Measurements from ENCODE around the gene ZNF562. TPM values are rescaled to one million over a fixed set of nuclear protein-coding genes. Genes with fewer than 3 reads are reported as not detected.

The ZNF562 gene
- 10 to 100 TPM; 33.7 to 36.4 TPM for total RNA-seq
- polyA plus RNA-seq (ENCODE audit: insufficient read length in 6 of 6): 10 to 100 TPM; 25.4 to 27.8 (median 27.3) TPM
- long read RNA-seq, donor 1, partial matches to known transcripts: 16 of 20 reads
- long read RNA-seq, donor 1, other reads (novel, unspliced or antisense): 0 of 20 reads
- long read RNA-seq, donor 2, partial matches to known transcripts: 0 of 1 reads
- long read RNA-seq, donor 2, other reads (novel, unspliced or antisense): 0 of 1 reads
- long read RNA-seq, donor 3, partial matches to known transcripts: 0 of 2 reads
- long read RNA-seq, donor 3, other reads (novel, unspliced or antisense): 0 of 2 reads
- long read RNA-seq, donor 4, partial matches to known transcripts: 1 of 7 reads
- long read RNA-seq, donor 4, other reads (novel, unspliced or antisense): 2 of 7 reads
- long read RNA-seq, donor 5, partial matches to known transcripts: 0 of 1 reads
- long read RNA-seq, donor 5, other reads (novel, unspliced or antisense): 0 of 1 reads
- long read RNA-seq, donor 6, partial matches to known transcripts: 0 of 1 reads
- long read RNA-seq, donor 6, other reads (novel, unspliced or antisense): 0 of 1 reads
- long read RNA-seq, donor 7: 0 reads
- long read RNA-seq, donor 8, partial matches to known transcripts: 0 of 2 reads
- long read RNA-seq, donor 8, other reads (novel, unspliced or antisense): 0 of 2 reads
- long read RNA-seq, donor 9, partial matches to known transcripts: 0 of 1 reads
- long read RNA-seq, donor 9, other reads (novel, unspliced or antisense): 0 of 1 reads
- long read RNA-seq, donor 10, partial matches to known transcripts: 1 of 4 reads
- long read RNA-seq, donor 10, other reads (novel, unspliced or antisense): 2 of 4 reads
- long read RNA-seq, donor 11: 0 reads
- long read RNA-seq, donor 12, partial matches to known transcripts: 0 of 1 reads
- long read RNA-seq, donor 12, other reads (novel, unspliced or antisense): 0 of 1 reads

DNA sequence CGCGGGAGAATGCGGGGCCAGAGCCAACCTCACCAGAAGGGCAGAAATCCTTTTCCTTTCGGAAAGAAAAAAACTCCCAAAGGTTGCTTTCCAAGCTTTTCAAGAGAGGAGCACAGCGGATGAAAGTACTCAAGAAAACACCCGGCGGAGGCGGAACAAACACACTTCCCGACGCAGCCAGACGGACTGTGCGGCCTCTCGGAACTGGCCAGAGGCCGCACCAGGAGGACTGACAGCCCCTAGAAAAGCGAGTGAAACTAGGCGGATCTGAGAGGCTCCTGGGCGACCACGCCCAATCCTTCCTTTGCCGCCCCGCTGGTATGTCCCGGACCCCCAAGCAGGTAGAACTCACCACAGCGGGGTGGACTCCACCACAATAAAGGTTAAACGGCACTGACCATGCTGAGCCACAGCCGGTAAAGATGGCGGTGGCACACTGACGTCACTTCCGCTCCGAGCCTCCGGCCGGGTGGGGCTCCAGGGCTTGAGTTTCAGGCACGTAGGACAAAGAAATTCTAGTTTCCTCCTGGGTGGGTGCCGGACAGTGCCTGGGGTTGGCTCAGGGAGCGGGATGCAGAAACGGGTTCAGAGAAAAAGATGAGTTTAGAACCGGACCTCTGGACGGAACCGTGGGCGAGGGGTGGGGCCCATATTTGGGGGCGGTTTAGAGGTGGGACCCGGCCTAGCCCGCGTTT lies at the start of gene ZNF562:
TSS of gene ZNF562 (minus strand) at position 438 of the 695 bp plus-strand sequence. CDS start 14,356 bp downstream, outside the sequence.
- H3K36me3 ChIP-seq: peaks cover 0 to 33% of the 10 kb centered on the region in 2 donors
- no peaks in the 10 kb centered on the region for H3K27me3 ChIP-seq
- DNase-seq (peak; percentile 91 to 95 (median 94)), ATAC-seq (peak; percentile 97)
- TF ChIP-seq, protein P1, sequence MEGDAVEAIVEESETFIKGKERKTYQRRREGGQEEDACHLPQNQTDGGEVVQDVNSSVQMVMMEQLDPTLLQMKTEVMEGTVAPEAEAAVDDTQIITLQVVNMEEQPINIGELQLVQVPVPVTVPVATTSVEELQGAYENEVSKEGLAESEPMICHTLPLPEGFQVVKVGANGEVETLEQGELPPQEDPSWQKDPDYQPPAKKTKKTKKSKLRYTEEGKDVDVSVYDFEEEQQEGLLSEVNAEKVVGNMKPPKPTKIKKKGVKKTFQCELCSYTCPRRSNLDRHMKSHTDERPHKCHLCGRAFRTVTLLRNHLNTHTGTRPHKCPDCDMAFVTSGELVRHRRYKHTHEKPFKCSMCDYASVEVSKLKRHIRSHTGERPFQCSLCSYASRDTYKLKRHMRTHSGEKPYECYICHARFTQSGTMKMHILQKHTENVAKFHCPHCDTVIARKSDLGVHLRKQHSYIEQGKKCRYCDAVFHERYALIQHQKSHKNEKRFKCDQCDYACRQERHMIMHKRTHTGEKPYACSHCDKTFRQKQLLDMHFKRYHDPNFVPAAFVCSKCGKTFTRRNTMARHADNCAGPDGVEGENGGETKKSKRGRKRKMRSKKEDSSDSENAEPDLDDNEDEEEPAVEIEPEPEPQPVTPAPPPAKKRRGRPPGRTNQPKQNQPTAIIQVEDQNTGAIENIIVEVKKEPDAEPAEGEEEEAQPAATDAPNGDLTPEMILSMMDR (IDR thresholded peaks at IDR 0.05): no peak
- peak within 1 kb of the TSS; percentile 86 to 92 for H3K4me3 ChIP-seq
- H3K4me1 ChIP-seq: peaks cover 0 to 14% of the 10 kb centered on the region in 2 donors
- intact Hi-C loops (cut with DNase I): no loop called here
- H3K27ac ChIP-seq: peak within 1 kb of the TSS; percentile 91 to 98
- H3K9me3 ChIP-seq: peaks cover 0 to 38% of the 10 kb centered on the region in 2 donors

DNA sequence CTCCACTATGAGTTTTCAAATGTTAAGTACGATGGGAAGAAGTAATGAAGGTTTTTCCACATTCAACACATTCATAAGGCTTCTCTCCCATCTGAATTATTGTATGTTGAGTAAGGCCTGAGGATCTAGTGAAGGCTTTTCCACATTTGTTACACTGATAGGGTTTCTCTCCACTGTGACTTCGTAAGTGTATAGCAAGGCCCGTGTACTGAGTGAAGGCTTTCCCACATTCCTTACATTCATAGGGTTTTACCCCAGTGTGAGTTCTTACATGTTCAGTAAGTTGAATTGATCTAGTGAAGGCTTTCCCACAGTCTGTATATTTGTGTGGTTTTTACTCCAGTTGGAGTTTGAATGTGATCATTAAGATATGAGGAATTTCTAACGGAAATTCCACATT lies 49.3 kb upstream of the ZNF562 start:
- no peak for ATAC-seq
- Histone ChIP-seq H3K4me1 (no peaks in the 10 kb centered on the region), H3K27me3 (no peaks in the 10 kb centered on the region), H3K9me3 (peaks cover 0 to 13% of the 10 kb centered on the region in 2 donors), H3K4me3 (no peak overlapping the region), H3K27ac (no peak overlapping the region), H3K36me3 (no peaks in the 10 kb centered on the region)
- intact Hi-C loops (cut with DNase I): no loop called here
- DNase-seq: no peak
- TF ChIP-seq, protein P1 (IDR thresholded peaks at IDR 0.05): no peak

DNA sequence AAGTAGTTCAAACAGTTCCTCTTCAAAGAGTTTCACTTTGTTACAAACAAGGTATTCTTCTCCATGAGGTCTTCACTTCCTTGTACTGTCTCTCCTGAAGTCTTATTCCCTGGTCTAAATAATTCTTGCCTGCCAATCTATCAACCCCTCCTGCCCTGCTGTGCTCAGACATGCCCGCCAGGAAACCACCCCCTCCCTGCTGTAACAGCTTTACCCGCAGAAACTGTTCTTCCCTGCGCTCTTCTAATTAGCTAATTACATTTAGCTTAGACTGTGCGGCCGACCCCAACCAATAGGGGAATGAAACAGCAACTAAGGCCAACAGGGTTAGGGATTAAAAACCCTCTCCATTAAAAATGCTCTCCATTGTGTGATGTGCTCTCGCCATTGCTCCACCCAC lies 47.0 kb upstream of the ZNF562 start:
- H3K36me3 ChIP-seq: no peaks in the 10 kb centered on the region
- H3K27me3 ChIP-seq: no peaks in the 10 kb centered on the region
- DNase-seq (no peak), ATAC-seq (no peak)
- no peak overlapping the region for H3K27ac ChIP-seq
- intact Hi-C loops (cut with DNase I): no loop called here
- TF ChIP-seq, protein P1 (IDR thresholded peaks at IDR 0.05): no peak
- H3K4me3 ChIP-seq: no peak overlapping the region
- H3K4me1 ChIP-seq: no peaks in the 10 kb centered on the region
- H3K9me3 ChIP-seq: peaks cover 0 to 13% of the 10 kb centered on the region in 2 donors

DNA sequence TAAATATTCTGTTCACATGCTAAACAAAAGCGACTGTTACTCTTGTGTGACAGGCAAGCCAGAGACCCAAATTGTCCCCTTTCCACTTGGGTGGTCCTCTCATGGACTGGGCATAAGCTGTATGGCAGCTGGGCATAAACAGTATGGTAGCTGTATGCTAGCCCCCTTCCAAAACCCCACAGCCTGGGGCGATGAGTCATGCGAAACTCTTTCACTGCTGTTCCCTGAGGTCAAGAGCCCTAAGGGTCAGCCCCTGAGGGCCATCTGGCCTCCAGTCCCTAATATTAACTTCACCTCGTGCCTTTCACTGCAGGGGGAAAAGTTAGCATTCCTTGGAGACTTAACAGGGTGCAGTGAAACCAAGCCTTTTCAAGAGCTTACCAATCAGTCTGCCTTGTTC lies 45.6 kb upstream of the ZNF562 start:
- DNase-seq (no peak), ATAC-seq (no peak)
- H3K9me3 ChIP-seq: peaks cover 0 to 13% of the 10 kb centered on the region in 2 donors
- TF ChIP-seq, protein P1 (IDR thresholded peaks at IDR 0.05): no peak
- H3K4me3 ChIP-seq: no peak overlapping the region
- H3K36me3 ChIP-seq: no peaks in the 10 kb centered on the region
- intact Hi-C loops (cut with DNase I): no loop called here
- no peak overlapping the region for H3K27ac ChIP-seq
- H3K27me3 ChIP-seq: no peaks in the 10 kb centered on the region
- no peaks in the 10 kb centered on the region for H3K4me1 ChIP-seq
